Fibroblast of pulmonary artery (primary cell): Measurements from ENCODE around the gene SMIM33.

Experiments
- DNase-seq: peaks from one replicate; pipeline ENCODE4 v3.0.0-alpha.2; 2010; ENCODE audit warnings: low read depth
- H3K4me3 ChIP-seq: replicated peaks from 2 replicates; pipeline ENCODE4 v1.5.1; 2011; ENCODE audit warnings: low read depth, mild to moderate bottlenecking, control low read depth, low read length, moderate library complexity
- TF ChIP-seq, protein P1 (sequence below): IDR thresholded peaks from 2 replicates; pipeline ENCODE4 v1.5.1; 2011; ENCODE audit warnings: mild to moderate bottlenecking, control low read depth, low read length, inconsistent platforms; ENCODE audit errors: missing control alignments

Gene SMIM33

DNA sequence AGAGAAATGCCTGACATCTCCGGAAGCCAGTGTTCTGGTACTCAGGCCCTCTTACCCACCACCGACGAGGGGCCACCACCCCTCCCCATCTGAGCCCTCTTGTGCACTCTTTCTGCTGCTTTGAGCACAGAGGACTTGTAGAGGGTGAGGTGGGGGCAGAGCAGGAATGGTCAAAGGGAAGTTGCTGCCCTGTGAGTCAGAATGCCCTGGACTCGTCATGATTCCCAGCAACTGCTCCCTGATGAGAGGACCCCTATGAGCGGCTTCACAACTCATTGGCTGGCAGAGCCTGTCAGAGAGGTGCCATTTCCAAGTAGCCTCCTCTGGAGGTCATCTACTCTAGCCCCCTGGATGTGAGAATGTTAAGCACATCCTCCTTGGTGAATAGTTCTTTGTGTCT, 9.1 kb upstream of the SMIM33 start:
- TF ChIP-seq, protein P1, sequence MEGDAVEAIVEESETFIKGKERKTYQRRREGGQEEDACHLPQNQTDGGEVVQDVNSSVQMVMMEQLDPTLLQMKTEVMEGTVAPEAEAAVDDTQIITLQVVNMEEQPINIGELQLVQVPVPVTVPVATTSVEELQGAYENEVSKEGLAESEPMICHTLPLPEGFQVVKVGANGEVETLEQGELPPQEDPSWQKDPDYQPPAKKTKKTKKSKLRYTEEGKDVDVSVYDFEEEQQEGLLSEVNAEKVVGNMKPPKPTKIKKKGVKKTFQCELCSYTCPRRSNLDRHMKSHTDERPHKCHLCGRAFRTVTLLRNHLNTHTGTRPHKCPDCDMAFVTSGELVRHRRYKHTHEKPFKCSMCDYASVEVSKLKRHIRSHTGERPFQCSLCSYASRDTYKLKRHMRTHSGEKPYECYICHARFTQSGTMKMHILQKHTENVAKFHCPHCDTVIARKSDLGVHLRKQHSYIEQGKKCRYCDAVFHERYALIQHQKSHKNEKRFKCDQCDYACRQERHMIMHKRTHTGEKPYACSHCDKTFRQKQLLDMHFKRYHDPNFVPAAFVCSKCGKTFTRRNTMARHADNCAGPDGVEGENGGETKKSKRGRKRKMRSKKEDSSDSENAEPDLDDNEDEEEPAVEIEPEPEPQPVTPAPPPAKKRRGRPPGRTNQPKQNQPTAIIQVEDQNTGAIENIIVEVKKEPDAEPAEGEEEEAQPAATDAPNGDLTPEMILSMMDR: no peak
- H3K4me3 ChIP-seq: peak overlapping the region; percentile 46
- DNase-seq: peak; percentile 69

DNA sequence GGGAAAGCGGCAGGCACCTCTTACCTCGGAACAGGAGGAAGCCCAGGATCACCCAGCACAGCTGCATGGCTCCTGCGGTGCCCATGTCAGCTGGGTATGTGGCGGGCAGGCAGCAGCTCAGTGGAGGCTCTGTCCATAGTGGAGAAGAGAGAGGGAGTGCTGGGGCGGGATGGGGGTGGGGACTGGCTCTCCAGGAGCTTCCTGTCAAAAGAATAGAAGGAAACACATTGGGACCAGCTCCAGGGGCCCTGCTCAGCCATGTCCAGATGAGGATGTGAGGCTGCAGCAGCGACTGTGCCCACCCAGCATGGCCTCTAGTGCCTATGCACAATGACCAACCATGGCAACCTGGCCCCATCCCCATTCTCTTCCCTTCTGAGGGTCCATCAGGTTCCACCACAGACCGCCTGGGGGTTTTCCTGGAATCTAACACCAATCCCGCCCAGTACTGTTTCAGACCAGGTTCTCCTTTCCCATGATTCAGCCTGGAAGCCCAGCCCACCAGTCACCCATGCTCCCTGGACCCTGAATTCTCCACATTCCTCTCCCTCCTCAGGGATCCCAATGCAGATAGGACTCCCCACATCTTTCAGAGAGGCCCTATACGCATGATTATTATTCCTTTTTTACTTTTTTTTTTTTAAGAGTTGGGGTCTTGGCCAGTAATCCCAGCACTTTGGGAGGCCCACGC, 8.1 kb upstream of the SMIM33 start, which contains the start of gene ECSCR:
Gene ECSCR (minus strand): TSS at position 158 of the 691 bp plus-strand sequence. CDS start 73 bp downstream, at position 85.
- peak; percentile 66 for DNase-seq
- TF ChIP-seq, protein P1: no peak
- peak within 1 kb of the TSS; percentile 46 for H3K4me3 ChIP-seq

DNA sequence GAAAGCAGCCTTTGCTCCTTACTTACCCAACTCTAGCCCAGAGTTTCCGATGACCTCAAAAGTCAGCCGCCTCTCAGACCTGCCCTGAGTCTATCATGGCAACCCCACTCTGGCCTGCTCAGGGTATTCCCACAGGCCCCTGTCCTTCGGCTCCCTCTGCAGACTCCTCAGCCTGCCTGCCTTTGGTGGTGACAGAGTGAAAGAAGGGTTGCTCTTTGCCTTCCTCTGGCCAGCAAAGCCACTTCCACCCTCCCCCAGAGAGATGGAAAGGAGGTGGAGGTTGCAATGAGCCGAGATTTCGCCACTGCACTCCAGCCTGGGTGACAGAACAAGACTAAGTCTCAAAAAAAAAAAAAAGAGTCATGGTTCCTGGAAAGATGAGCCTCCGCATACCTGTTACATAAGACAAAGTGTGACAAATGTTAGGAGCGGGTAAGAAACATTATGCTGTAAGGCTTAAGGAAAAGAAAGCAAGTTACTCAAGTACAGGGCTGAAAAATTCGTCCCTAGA, 2.3 kb upstream of the SMIM33 start:
- no peak for DNase-seq
- no peak overlapping the region for H3K4me3 ChIP-seq
- TF ChIP-seq, protein P1: no peak

DNA sequence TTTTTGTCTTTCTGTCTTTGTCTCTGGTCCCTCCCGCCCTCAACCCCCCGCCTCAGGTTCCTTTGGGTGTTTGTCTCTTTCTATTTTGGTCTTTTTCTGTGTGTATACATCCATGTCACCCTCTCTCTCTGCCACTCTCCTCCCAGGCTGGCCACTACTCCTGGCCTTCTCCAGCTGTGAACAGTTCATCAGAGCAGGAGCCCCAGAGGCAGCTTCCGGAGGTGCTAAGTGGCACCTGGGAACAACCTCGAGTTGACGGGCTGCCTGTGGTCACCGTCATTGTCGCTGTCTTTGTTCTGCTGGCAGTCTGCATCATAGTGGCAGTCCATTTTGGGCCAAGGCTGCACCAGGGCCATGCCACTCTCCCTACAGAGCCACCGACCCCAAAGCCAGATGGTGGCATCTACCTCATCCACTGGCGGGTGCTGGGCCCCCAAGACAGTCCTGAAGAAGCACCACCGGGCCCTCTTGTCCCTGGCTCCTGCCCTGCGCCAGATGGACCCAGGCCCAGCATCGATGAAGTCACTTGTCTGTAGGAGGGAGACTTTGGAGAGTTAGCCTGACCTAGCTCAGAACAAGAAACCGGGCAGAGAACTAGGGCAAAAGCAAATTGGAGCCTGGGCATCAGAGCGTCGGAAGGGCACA, 1.7 kb downstream of the SMIM33 start:
- TF ChIP-seq, protein P1: no peak
- no peak overlapping the region for H3K4me3 ChIP-seq
- no peak for DNase-seq

DNA sequence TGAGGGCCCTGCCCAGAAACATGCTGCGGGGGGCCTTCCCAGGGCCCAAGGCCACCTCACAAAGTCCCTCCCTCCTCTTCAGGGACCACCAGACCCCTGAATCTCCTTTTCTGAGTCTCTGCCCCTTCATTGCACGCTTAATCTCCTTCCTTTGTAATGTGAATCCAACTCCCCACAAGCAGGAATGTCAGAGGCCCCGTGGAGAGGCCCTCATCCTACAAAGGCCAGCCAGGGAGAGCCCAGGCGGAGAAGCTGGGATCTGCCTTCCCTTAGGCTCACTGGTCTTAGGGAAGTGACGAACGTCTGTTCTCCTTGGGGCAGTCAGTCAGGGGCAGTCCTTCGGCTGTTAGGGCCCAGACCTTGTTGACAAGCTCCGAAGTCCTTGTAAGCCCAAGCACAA, 2.3 kb downstream of the SMIM33 start:
- peak; percentile 31 for DNase-seq
- TF ChIP-seq, protein P1: no peak
- H3K4me3 ChIP-seq: no peak overlapping the region

DNA sequence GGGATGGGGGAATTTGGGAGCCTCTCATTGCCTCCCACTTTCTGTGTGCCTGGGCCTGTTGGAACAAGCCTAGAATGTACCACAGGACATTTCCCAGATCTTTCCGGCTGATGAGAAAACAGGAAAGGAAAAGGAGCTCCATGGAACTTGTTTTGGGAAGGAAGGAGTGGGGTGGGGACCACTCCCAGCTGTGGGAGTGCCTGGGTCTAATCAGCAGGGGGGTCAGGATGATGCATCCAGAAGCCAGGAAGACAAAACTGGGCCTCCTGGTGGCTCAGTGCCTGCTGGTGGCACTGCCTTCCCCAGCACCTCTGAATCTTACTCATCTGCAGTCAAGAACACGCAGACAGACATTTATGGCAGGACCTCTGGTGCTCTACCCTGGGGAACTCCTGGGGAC, 2.8 kb downstream of the SMIM33 start:
- DNase-seq: peak; percentile 47
- H3K4me3 ChIP-seq: no peak overlapping the region
- TF ChIP-seq, protein P1: no peak
